K562 (cell line): ENCODE measurements around the gene TENM4. TPM values are rescaled to one million over a fixed set of nuclear protein-coding genes. Genes with fewer than 3 reads are reported as not detected.

Experiments
- ATAC-seq: fragments of 200-7000 bp; cut with Tn5 transposase; 3 replicates; pipeline ENCODE4 v1.9.1; 2020; ENCODE audit warnings: moderate library complexity
- Bru-seq: library from RNA; stranded (reverse); fragments of 400-500 nt; gene quantifications from one replicate; lab custom pipeline; 2021; lab: Mats Ljungman, UMichigan
- BruChase-seq, 2 experiments: library from RNA; stranded (reverse); fragments of 400-500 nt; gene quantifications; one replicate each; lab custom pipeline; 2021; lab: Mats Ljungman, UMichigan
- BruUV-seq: library from RNA; stranded (reverse); fragments of 400-500 nt; replicated peaks from 2 replicates; lab custom pipeline; 2021; lab: Mats Ljungman, UMichigan
- CTCF ChIA-PET: fragments of 300-600 bp; formaldehyde crosslinking; extraction: SDS; loops from one replicate; lab custom pipeline; 2021; ENCODE audit warnings: low intra/inter-chr PET ratio; lab: Yijun Ruan, JAX
- POLR2A ChIA-PET: fragments of 300-600, 350-650 bp; sonication (Branson Sonifier 250); formaldehyde crosslinking; extraction: SDS; loops from one replicate; lab custom pipeline; 2021; ENCODE audit warnings: antibody characterized with exemption, inconsistent platforms; lab: Yijun Ruan, JAX
- DNase-seq, 4 experiments: peaks; one replicate each; pipeline versions ENCODE4 v3.0.0 to v3.0.0-alpha.2; 2011 to 2018; ENCODE audit warnings: low spot score in 3 of 4, mixed read lengths in 3 of 4; ENCODE audit errors: extremely low read depth in 1 of 4
- FAIRE-seq: peaks from 2 replicates; lab custom pipeline; 2011; peaks lifted over from hg19 to GRCh38; lab: Jason Lieb, UNC
- H2AFZ ChIP-seq: 2 replicates; pipeline ENCODE4 v1.6.0; 2011; ENCODE audit warnings: low read depth, low read length, control low read depth, inconsistent platforms
- H3K27ac ChIP-seq: fragments of 200-600 bp; 3 replicates; pipeline ENCODE4 v1.8.0; 2011; ENCODE audit warnings: low read depth, mild to moderate bottlenecking, control low read depth, inconsistent platforms, low read length, moderate library complexity, mixed read lengths; ENCODE audit errors: extremely low read depth
- H3K27me3 ChIP-seq, 2 experiments: fragments of 300-600 bp in 1 of 2; 2 replicates in 1 of 2; 3 replicates in 1 of 2; pipeline versions ENCODE4 v1.6.0 to v1.8.0; 2011; ENCODE audit warnings: inconsistent platforms in 2 of 2, low read length in 2 of 2, mild to moderate bottlenecking in 1 of 2, mixed read lengths in 1 of 2, moderate library complexity in 1 of 2; ENCODE audit not compliant: control insufficient read depth in 2 of 2, insufficient read depth in 2 of 2
- H3K36me3 ChIP-seq: fragments of 300-600 bp; 3 replicates; pipeline ENCODE4 v1.8.0; 2011; ENCODE audit warnings: mild to moderate bottlenecking, low read length, inconsistent platforms; ENCODE audit not compliant: control insufficient read depth, insufficient read depth
- H3K4me1 ChIP-seq, 2 experiments: fragments of 200-600 bp in 1 of 2; replicated peaks in 1 of 2; 2 replicates in 1 of 2; 3 replicates in 1 of 2; pipeline versions ENCODE4 v1.5.1 to v1.8.0; 2011; ENCODE audit warnings: inconsistent platforms in 2 of 2, low read length in 2 of 2, mild to moderate bottlenecking in 1 of 2, mixed read lengths in 1 of 2, moderate library complexity in 1 of 2; ENCODE audit not compliant: control insufficient read depth in 2 of 2, insufficient read depth in 2 of 2
- H3K4me2 ChIP-seq: 2 replicates; pipeline ENCODE4 v1.6.1; 2011; ENCODE audit warnings: low read length, control low read depth, inconsistent platforms, mixed read lengths; ENCODE audit not compliant: insufficient read depth
- H3K4me3 ChIP-seq: fragments of 200-600 bp; sonication (generic), shearing (Covaris generic); 2 replicates; pipeline ENCODE4 v1.5.1; 2016; ENCODE audit warnings: control low read depth, inconsistent platforms
- H3K79me2 ChIP-seq: fragments of 200-600 bp; 3 replicates; pipeline ENCODE4 v1.8.0; 2011; ENCODE audit warnings: low read length, inconsistent platforms; ENCODE audit not compliant: control insufficient read depth, insufficient read depth
- H3K9ac ChIP-seq, 2 experiments: 2 replicates each; pipeline versions ENCODE4 v1.6.0 to v1.6.1; 2011; ENCODE audit warnings: low read depth in 2 of 2, low read length in 2 of 2, control low read depth in 1 of 2, inconsistent platforms in 1 of 2, mild to moderate bottlenecking in 1 of 2, mixed read lengths in 1 of 2; ENCODE audit not compliant: insufficient read depth in 1 of 2
- H3K9me1 ChIP-seq: one replicate; pipeline ENCODE4 v1.6.0; 2011; ENCODE audit warnings: inconsistent platforms, mild to moderate bottlenecking, low read length, moderate library complexity; ENCODE audit not compliant: control insufficient read depth, insufficient read depth
- H3K9me3 ChIP-seq: replicated peaks from 2 replicates; pipeline ENCODE4 v1.5.1; 2011; ENCODE audit warnings: low read depth, low read length, inconsistent platforms; ENCODE audit not compliant: control insufficient read depth, insufficient read depth
- H4K20me1 ChIP-seq: replicated peaks from 2 replicates; pipeline ENCODE4 v1.6.1; 2011; ENCODE audit warnings: low read length, inconsistent platforms, mixed read lengths; ENCODE audit not compliant: control insufficient read depth, insufficient read depth
- COPS2 ChIP-seq: fragments of 450-650 bp; conservative IDR thresholded peaks from 2 replicates; pipeline ENCODE4 v1.6.1; 2016; ENCODE audit warnings: mild to moderate bottlenecking, moderate library complexity
- DNMT1 ChIP-seq: fragments of 450-650 bp; IDR thresholded peaks from 2 replicates; pipeline ENCODE4 v1.6.1; 2016; ENCODE audit warnings: antibody characterized with exemption, mild to moderate bottlenecking
- HNRNPL ChIP-seq: fragments of 200-400 bp; formaldehyde crosslinking; IDR thresholded peaks from 2 replicates; pipeline ENCODE4 v1.6.1; 2017; ENCODE audit warnings: low read depth, mild to moderate bottlenecking, low read length
- HNRNPLL ChIP-seq: fragments of 200-400 bp; formaldehyde crosslinking; IDR thresholded peaks from 2 replicates; pipeline ENCODE4 v1.6.1; 2017; ENCODE audit warnings: low read length, low read depth, mild to moderate bottlenecking; ENCODE audit not compliant: poor library complexity, severe bottlenecking
- PRPF4 ChIP-seq: fragments of 200-400 bp; formaldehyde crosslinking; IDR thresholded peaks from one replicate; pipeline ENCODE4 v1.6.1; 2017; ENCODE audit warnings: low read length, low read depth, mild to moderate bottlenecking; ENCODE audit not compliant: insufficient read depth, poor library complexity, severe bottlenecking
- SNAPC5 ChIP-seq: fragments of 250-450 bp; sonication (Bioruptor Pico); IDR thresholded peaks from 2 replicates; pipeline ENCODE4 v1.8.0; 2021; ENCODE audit warnings: moderate library complexity, mild to moderate bottlenecking, inconsistent platforms
- ZNF224 ChIP-seq: sonication (generic); formaldehyde crosslinking; IDR thresholded peaks from 2 replicates; pipeline ENCODE4 v1.8.0; 2022; ENCODE audit warnings: mild to moderate bottlenecking, missing genetic modification reagents
- WGBS: fragments of 100-300 bp; shearing (Covaris generic); methylation state at CpG from one replicate; pipeline ENCODE4 v1.1.6; 2016; ENCODE audit warnings: low coverage, mixed read lengths; ENCODE audit not compliant: insufficient coverage; ENCODE audit errors: missing lambda C conversion rate; 5-methylcytosine and 5-hydroxymethylcytosine counted together
- in situ Hi-C: fragments of 300-500 bp; cut with MboI; formaldehyde crosslinking; loops from 4 replicates; pipeline ENCODE4 v1.15.0; 2018; ENCODE audit warnings: inconsistent platforms, mixed read lengths
- intact Hi-C: fragments of 100-400 bp; cut with micrococcal nuclease; formaldehyde crosslinking; loops from 2 replicates; pipeline ENCODE4 v1.14.2; 2022
- long read RNA-seq, 3 experiments: library from polyadenylated mRNA in 2 of 3; library from RNA in 1 of 3; unstranded in 2 of 3; stranded (forward) in 1 of 3; transcript quantifications; one replicate each; pipeline ENCODE4 v2.0.0, GENCODE V29; 2019 to 2022
- polyA minus RNA-seq, 3 experiments: library from RNA; depleted of rRNA, polyadenylated mRNA; stranded (reverse); fragments of >200 nt; gene quantifications; 2 replicates each; pipeline ENCODE4 v1.2.3, GENCODE V29; 2011
- polyA plus RNA-seq, 8 experiments: library from polyadenylated mRNA; depleted of rRNA in 4 of 8; stranded (reverse) in 5 of 8; unstranded in 3 of 8; fragments of >200 nt; fragmentation: Nextera tagmentation in 2 of 8; fragmentation: Illumina TruSeq in 1 of 8; extraction: Ambion mirVana in 2 of 8; extraction: Trizol in 1 of 8; gene quantifications; 2 replicates each; pipeline versions ENCODE4 v1.2.1 to v1.2.3, GENCODE V29; 2011 to 2014; ENCODE audit warnings: inconsistent platforms in 1 of 8, missing spikeins in 1 of 8
- total RNA-seq, 7 experiments: library from RNA; depleted of rRNA in 6 of 7; stranded (reverse); fragments of >200 nt in 6 of 7; fragmentation: Illumina TruSeq in 2 of 7; extraction: Trizol in 2 of 7; gene quantifications; 2 replicates each; pipeline versions ENCODE4 v1.2.1 to v1.2.3, GENCODE V29; 2011 to 2021; ENCODE audit warnings: low replicate concordance in 1 of 7
- TF ChIP-seq, protein P1 (sequence below): IDR thresholded peaks from 3 replicates; pipeline ENCODE4 v1.6.1; 2011; ENCODE audit warnings: borderline replicate concordance, mild to moderate bottlenecking, moderate library complexity; ENCODE audit not compliant: insufficient read length; ENCODE audit errors: extremely low read depth

Gene TENM4
- not detected in 2 replicates for total RNA-seq (2011; cell fraction: chromatin; rRNA removed; ENCODE audit: low replicate concordance)
- not detected in 2 replicates for total RNA-seq (2011; cell fraction: nucleolus; rRNA removed)
- not detected in 2 replicates for total RNA-seq (2011; cell fraction: nucleoplasm; rRNA removed)
- total RNA-seq (2014; rRNA removed) (not detected in 2 replicates), total RNA-seq (2014; rRNA removed; fragmentation: Illumina TruSeq; extraction: Trizol) (not detected in 2 replicates), total RNA-seq (2015; rRNA removed; fragmentation: Illumina TruSeq; extraction: Trizol) (not detected in 2 replicates), total RNA-seq (2021) (0.16 and 0.92 TPM in 2 replicates), polyA plus RNA-seq (2011; rRNA removed) (not detected in 2 replicates), polyA plus RNA-seq (2014; fragmentation: Illumina TruSeq; extraction: Trizol) (not detected in 2 replicates), polyA plus RNA-seq (2014; fragmentation: Nextera tagmentation; extraction: Ambion mirVana) (not detected), polyA plus RNA-seq (2014; rRNA removed) (not detected in 2 replicates), polyA minus RNA-seq (2011; rRNA and poly(A)+ RNA removed) (not detected in 2 replicates), Bru-seq, nascent RNA (percentile 8 among the genes with signal in this experiment), BruChase-seq, experiment 1, labeled RNA remaining after a 2-hour chase (percentile 6 among the genes with signal in this experiment), BruChase-seq, experiment 2, labeled RNA remaining after a 6-hour chase (percentile 5 among the genes with signal in this experiment)
- not detected in 2 replicates for polyA plus RNA-seq (2011; cell fraction: cytosol; rRNA removed)
- not detected in 2 replicates for polyA plus RNA-seq (2011; cell fraction: nucleus; rRNA removed)
- polyA plus RNA-seq (2012): 0.08 TPM in 1 of 2 replicates, not detected in the other
- not detected in 2 replicates for polyA minus RNA-seq (2011; cell fraction: cytosol; rRNA and poly(A)+ RNA removed)
- polyA minus RNA-seq (2011; cell fraction: nucleus; rRNA and poly(A)+ RNA removed): not detected in 2 replicates
- long read RNA-seq, experiment 1: 0 reads
- long read RNA-seq, experiment 2: 0 reads
- long read RNA-seq, experiment 3: 0 reads

GRCh38 chr11:79440571-79441460, at the start of gene TENM4:
TSS of gene TENM4 (minus strand) at chr11:79441030. CDS start at chr11:79069944, 371,086 bp downstream.
- Histone ChIP-seq H4K20me1 (no peaks in the 10 kb centered on the region; the same call in 1 of the 2 replicates), H3K9me3 (no peaks in the 10 kb centered on the region), H3K36me3 (no peaks in the 10 kb centered on the region), H3K79me2 (no peaks in the 10 kb centered on the region), H3K27ac (no peak within 1 kb of the TSS), H3K4me1 (peaks cover 0 to 12% of the 10 kb centered on the region in 2 experiments; a peak in 2 of 5 replicates), H3K4me3 (no peak within 1 kb of the TSS), H3K4me2 (no peak within 1 kb of the TSS), H3K27me3 (peaks cover 4 to 49% of the 10 kb centered on the region in 2 experiments; a peak in 3 of 5 replicates)
- no TSS peak for BruUV-seq
- POLR2A ChIA-PET: interaction anchor here (0.6 kb wide), 2 partner anchors 358 to 946 kb away, joined by 3 to 4 read pairs; no protein-coding TSS in a partner anchor
- in situ Hi-C loops (no loop called here), intact Hi-C loops (no loop called here)
- FAIRE-seq: no peak
- no peak for DNase-seq
- no peak for TF ChIP-seq HNRNPLL
- no peak for TF ChIP-seq PRPF4
- TF ChIP-seq HNRNPL: no peak
- no peak for TF ChIP-seq SNAPC5 (CRISPR knock-in tag)
- TF ChIP-seq ZNF224: no peak
- TF ChIP-seq, protein P1, sequence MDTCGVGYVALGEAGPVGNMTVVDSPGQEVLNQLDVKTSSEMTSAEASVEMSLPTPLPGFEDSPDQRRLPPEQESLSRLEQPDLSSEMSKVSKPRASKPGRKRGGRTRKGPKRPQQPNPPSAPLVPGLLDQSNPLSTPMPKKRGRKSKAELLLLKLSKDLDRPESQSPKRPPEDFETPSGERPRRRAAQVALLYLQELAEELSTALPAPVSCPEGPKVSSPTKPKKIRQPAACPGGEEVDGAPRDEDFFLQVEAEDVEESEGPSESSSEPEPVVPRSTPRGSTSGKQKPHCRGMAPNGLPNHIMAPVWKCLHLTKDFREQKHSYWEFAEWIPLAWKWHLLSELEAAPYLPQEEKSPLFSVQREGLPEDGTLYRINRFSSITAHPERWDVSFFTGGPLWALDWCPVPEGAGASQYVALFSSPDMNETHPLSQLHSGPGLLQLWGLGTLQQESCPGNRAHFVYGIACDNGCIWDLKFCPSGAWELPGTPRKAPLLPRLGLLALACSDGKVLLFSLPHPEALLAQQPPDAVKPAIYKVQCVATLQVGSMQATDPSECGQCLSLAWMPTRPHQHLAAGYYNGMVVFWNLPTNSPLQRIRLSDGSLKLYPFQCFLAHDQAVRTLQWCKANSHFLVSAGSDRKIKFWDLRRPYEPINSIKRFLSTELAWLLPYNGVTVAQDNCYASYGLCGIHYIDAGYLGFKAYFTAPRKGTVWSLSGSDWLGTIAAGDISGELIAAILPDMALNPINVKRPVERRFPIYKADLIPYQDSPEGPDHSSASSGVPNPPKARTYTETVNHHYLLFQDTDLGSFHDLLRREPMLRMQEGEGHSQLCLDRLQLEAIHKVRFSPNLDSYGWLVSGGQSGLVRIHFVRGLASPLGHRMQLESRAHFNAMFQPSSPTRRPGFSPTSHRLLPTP: no peak
- no peak for TF ChIP-seq DNMT1
- TF ChIP-seq COPS2: no peak
- TF ChIP-seq, all 486 proteins: peak for 0
- ATAC-seq: peak; percentile 35; the same call in 1 of the 3 replicates
- WGBS: 24% methylated on average over 44 of the region's 74 CpGs
- Histone ChIP-seq H2AFZ (no peak within 1 kb of the TSS), H3K9ac (no peak within 1 kb of the TSS), H3K9me1 (no peaks in the 10 kb centered on the region)
- CTCF ChIA-PET: no interaction called here
